Spleen (tissue), 11 donors: Measurements from ENCODE around the gene DCAF4. TPM values are rescaled to one million over a fixed set of nuclear protein-coding genes. Genes with fewer than 3 reads are reported as not detected.

Source experiments
- DNase-seq: peaks from one replicate; pipeline ENCODE4 v3.0.0-alpha.2; 2020
- H3K27ac ChIP-seq, 8 donors: fragments of 200-600 bp; sonication (generic) in 7 of 8; 1 replicate in 4 of 8; 2 replicates in 4 of 8; pipeline versions ENCODE4 v1.5.0 to v1.8.0; 2016 to 2021; ENCODE audit warnings: inconsistent platforms in 4 of 8, mild to moderate bottlenecking in 4 of 8, moderate library complexity in 1 of 8
- H3K27me3 ChIP-seq, 7 donors: fragments of 200-600 bp; sonication (generic) in 6 of 7; replicated peaks in 1 of 7; 1 replicate in 4 of 7; 2 replicates in 3 of 7; pipeline versions ENCODE4 v1.5.0 to v1.8.0; 2016 to 2021; ENCODE audit warnings: inconsistent platforms in 3 of 7, mild to moderate bottlenecking in 1 of 7
- H3K36me3 ChIP-seq, 6 donors: fragments of 200-600 bp; sonication (generic) in 5 of 6; 1 replicate in 4 of 6; 2 replicates in 2 of 6; pipeline versions ENCODE4 v1.5.0 to v1.8.0; 2016 to 2021; ENCODE audit warnings: inconsistent platforms in 2 of 6
- H3K4me1 ChIP-seq, 6 donors: fragments of 200-600 bp; sonication (generic) in 5 of 6; 1 replicate in 3 of 6; 2 replicates in 3 of 6; pipeline versions ENCODE4 v1.5.0 to v1.8.0; 2016 to 2021; ENCODE audit warnings: inconsistent platforms in 3 of 6
- H3K4me3 ChIP-seq, 8 donors: fragments of 200-600 bp; sonication (generic) in 7 of 8; 1 replicate in 4 of 8; 2 replicates in 4 of 8; pipeline versions ENCODE4 v1.5.0 to v1.8.0; 2016 to 2021; ENCODE audit warnings: inconsistent platforms in 4 of 8, mild to moderate bottlenecking in 4 of 8, moderate library complexity in 2 of 8
- H3K9me3 ChIP-seq, 8 donors: fragments of 200-600 bp; sonication (generic) in 7 of 8; 1 replicate in 4 of 8; 2 replicates in 4 of 8; pipeline versions ENCODE4 v1.5.0 to v1.8.0; 2016 to 2021; ENCODE audit warnings: inconsistent platforms in 4 of 8
- CTCF ChIP-seq, 11 experiments: fragments of 200-600 bp in 7 of 11; fragments of 450-650 bp in 4 of 11; sonication (generic) in 4 of 11; IDR thresholded peaks in 8 of 11; conservative IDR thresholded peaks in 3 of 11; 1 replicate in 7 of 11; 2 replicates in 4 of 11; pipeline versions ENCODE4 v1.4.0 to v1.8.0; 2016 to 2021; ENCODE audit warnings: antibody characterized with exemption in 11 of 11, inconsistent platforms in 4 of 11, mild to moderate bottlenecking in 1 of 11
- POLR2A ChIP-seq, 3 donors: fragments of 450-650 bp; IDR thresholded peaks; one replicate each; pipeline ENCODE4 v1.5.1; 2017; ENCODE audit warnings: antibody characterized with exemption in 3 of 3, mild to moderate bottlenecking in 1 of 3
- POLR2AphosphoS5 ChIP-seq, 3 donors: sonication (generic); formaldehyde crosslinking; IDR thresholded peaks; one replicate each; pipeline ENCODE4 v1.5.1; 2017; ENCODE audit warnings: antibody characterized with exemption in 3 of 3
- WGBS, 5 donors: extraction: QIAGEN DNeasy Blood & Tissue Kit in 3 of 5; methylation state at CpG; one replicate each; pipeline versions ENCODE4 v1.1.5 to v1.1.7; 2013 to 2018; 5-methylcytosine and 5-hydroxymethylcytosine counted together
- intact Hi-C: fragments of 100-400 bp; cut with DNase I; formaldehyde crosslinking; loops from one replicate; pipeline ENCODE4 v1.15.0; 2023; ENCODE audit warnings: low total_unique reads
- polyA plus RNA-seq, 3 donors: library from polyadenylated mRNA; stranded (reverse); fragments of 200-250 nt; gene quantifications; one replicate each; pipeline ENCODE4 v1.2.1, GENCODE V29; 2013
- total RNA-seq, 7 donors: library from RNA; depleted of rRNA in 3 of 7; stranded (reverse); fragments of >200 nt in 3 of 7; fragmentation: NEBNext Ultra II Directional in 4 of 7; extraction: Animal tissue kit (Norgen Biotek cat#: 25700) in 4 of 7; gene quantifications; one replicate each; pipeline versions ENCODE4 v1.1.0 to v1.2.1, GENCODE V29; 2016 to 2021
- donor health status: healthy with polysubstance abuse.
- donor health status: DM: no; HTN: no; CAD: no; lungs with moderate emphysema.
- donor health status: DM: no; HTN: no; CAD: no.
- donor health status: Bipolar disorder and iron deficiency.
- donor health status: healthy.
- donor health status: DM: no; HTN: no; CAD: no.
- donor health status: DM: yes; HTN: yes; CAD: no.

Gene DCAF4
- total and polyA plus RNA-seq, 10 donors: 7.7 to 25.0 (median 12.3) TPM

GRCh38 chr14:72942934-72943333 lies 16.7 kb downstream of the DCAF4 start:
- H3K4me1 ChIP-seq: peaks cover 0 to under 1% (median 0%) of the 10 kb centered on the region in 6 donors
- H3K4me3 ChIP-seq: no peak overlapping the region
- 92 to 100% (median 95%) methylated on average over 3 to 14 of the region's 14 CpGs for WGBS, 5 donors
- DNase-seq: peak; percentile 49
- H3K27me3 ChIP-seq: no peaks in the 10 kb centered on the region
- TF ChIP-seq CTCF (IDR thresholded peaks at IDR 0.05 in 8 of 11, conservative IDR thresholded peaks at IDR 0.05 in 3 of 11): no peak
- TF ChIP-seq POLR2AphosphoS5 (IDR thresholded peaks at IDR 0.05): no peak
- TF ChIP-seq POLR2A (IDR thresholded peaks at IDR 0.05): no peak
- no peak overlapping the region for H3K27ac ChIP-seq
- no peaks in the 10 kb centered on the region for H3K9me3 ChIP-seq
- peaks cover 0 to 99% (median 66%) of the 10 kb centered on the region in 6 donors for H3K36me3 ChIP-seq
- intact Hi-C loops: no loop called here

GRCh38 chr14:72943876-72944430 lies 17.7 kb downstream of the DCAF4 start:
- H3K9me3 ChIP-seq: no peaks in the 10 kb centered on the region
- 91 to 96% (median 91%) methylated on average over 11 to 13 of the region's 13 CpGs for WGBS, 5 donors
- TF ChIP-seq CTCF (IDR thresholded peaks at IDR 0.05 in 8 of 11, conservative IDR thresholded peaks at IDR 0.05 in 3 of 11) (no peak), POLR2AphosphoS5 (IDR thresholded peaks at IDR 0.05) (no peak), POLR2A (IDR thresholded peaks at IDR 0.05) (no peak)
- intact Hi-C loops: no loop called here
- no peaks in the 10 kb centered on the region for H3K27me3 ChIP-seq
- peak; percentile 39 for DNase-seq
- H3K4me3 ChIP-seq: no peak overlapping the region
- no peaks in the 10 kb centered on the region for H3K4me1 ChIP-seq
- no peak overlapping the region for H3K27ac ChIP-seq
- peaks cover 0 to 90% (median 62%) of the 10 kb centered on the region in 6 donors for H3K36me3 ChIP-seq

GRCh38 chr14:72945356-72946027 lies 19.2 kb downstream of the DCAF4 start:
- H3K4me1 ChIP-seq: no peaks in the 10 kb centered on the region
- intact Hi-C loops: no loop called here
- H3K27ac ChIP-seq: no peak overlapping the region
- no peaks in the 10 kb centered on the region for H3K9me3 ChIP-seq
- no peak overlapping the region for H3K4me3 ChIP-seq
- H3K27me3 ChIP-seq: no peaks in the 10 kb centered on the region
- peak; percentile 41 for DNase-seq
- TF ChIP-seq POLR2A (IDR thresholded peaks at IDR 0.05) (no peak), CTCF (IDR thresholded peaks at IDR 0.05 in 8 of 11, conservative IDR thresholded peaks at IDR 0.05 in 3 of 11) (no peak), POLR2AphosphoS5 (IDR thresholded peaks at IDR 0.05) (no peak)
- H3K36me3 ChIP-seq: peaks cover 0 to 77% (median 53%) of the 10 kb centered on the region in 6 donors
- 85 to 97% (median 88%) methylated on average over 12 to 13 of the region's 13 CpGs for WGBS, 5 donors

GRCh38 chr14:72946491-72946890 lies 20.2 kb downstream of the DCAF4 start:
- 93 to 96% (median 94%) methylated on average over 8 of the region's 8 CpGs for WGBS, 5 donors
- TF ChIP-seq CTCF (IDR thresholded peaks at IDR 0.05 in 8 of 11, conservative IDR thresholded peaks at IDR 0.05 in 3 of 11) (no peak), POLR2AphosphoS5 (IDR thresholded peaks at IDR 0.05) (no peak), POLR2A (IDR thresholded peaks at IDR 0.05) (no peak)
- intact Hi-C loops: no loop called here
- no peaks in the 10 kb centered on the region for H3K4me1 ChIP-seq
- no peaks in the 10 kb centered on the region for H3K9me3 ChIP-seq
- no peak overlapping the region for H3K4me3 ChIP-seq
- DNase-seq: peak; percentile 28
- no peaks in the 10 kb centered on the region for H3K27me3 ChIP-seq
- H3K27ac ChIP-seq: no peak overlapping the region
- H3K36me3 ChIP-seq: peaks cover 0 to 72% (median 50%) of the 10 kb centered on the region in 6 donors
